GM18520 (cell line): ENCODE data around the gene TMEM87B.

ENCODE experiments used
- ATAC-seq: cut with Tn5 transposase; IDR thresholded peaks from one replicate; pipeline ENCODE4 v1.9.1; 2021; ENCODE audit not compliant: unreplicated experiment

The TMEM87B gene

GRCh38 chr2:112054847-112055729 is at the start of gene TMEM87B:
TSS of gene TMEM87B (plus strand) at chr2:112055269. CDS start at chr2:112055592, 323 bp downstream.
- ATAC-seq, result peak; percentile 39

- no peak for ATAC-seq
These were observed 49.5 kb upstream of the TMEM87B start for GRCh38 chr2:112005406-112006075.

GRCh38 chr2:112006076-112006410 is 49.0 kb upstream of the TMEM87B start:
- ATAC-seq, result no peak

GRCh38 chr2:112007493-112007892 is 47.6 kb upstream of the TMEM87B start:
- no peak for ATAC-seq

- ATAC-seq, result no peak
These were observed 46.1 kb upstream of the TMEM87B start for GRCh38 chr2:112008910-112009485.

- no peak for ATAC-seq
These were observed 44.3 kb upstream of the TMEM87B start for GRCh38 chr2:112010751-112011150.

- no peak for ATAC-seq
These were observed 42.5 kb upstream of the TMEM87B start for GRCh38 chr2:112012556-112012955.

GRCh38 chr2:112018846-112019245 is 36.2 kb upstream of the TMEM87B start:
- ATAC-seq, result no peak

GRCh38 chr2:112019569-112019982 is 35.5 kb upstream of the TMEM87B start:
- ATAC-seq, result no peak

GRCh38 chr2:112020561-112020960 is 34.5 kb upstream of the TMEM87B start:
- no peak for ATAC-seq

- ATAC-seq, result no peak
These were observed 33.8 kb upstream of the TMEM87B start for GRCh38 chr2:112021290-112021689.

GRCh38 chr2:112021781-112022231 is 33.3 kb upstream of the TMEM87B start:
- ATAC-seq, result no peak

- ATAC-seq, result no peak
These were observed 31.4 kb upstream of the TMEM87B start for GRCh38 chr2:112023707-112024106.

- no peak for ATAC-seq
These were observed 30.8 kb upstream of the TMEM87B start for GRCh38 chr2:112024231-112024630.

GRCh38 chr2:112024896-112025491 is 30.1 kb upstream of the TMEM87B start:
- ATAC-seq, result no peak

- no peak for ATAC-seq
These were observed 28.6 kb upstream of the TMEM87B start for GRCh38 chr2:112026509-112026908.

GRCh38 chr2:112027767-112028166 is 27.3 kb upstream of the TMEM87B start:
- no peak for ATAC-seq

GRCh38 chr2:112029164-112029563 is 25.9 kb upstream of the TMEM87B start:
- no peak for ATAC-seq

GRCh38 chr2:112031473-112032223 is 23.4 kb upstream of the TMEM87B start:
- no peak for ATAC-seq

GRCh38 chr2:112032224-112032586 is 22.9 kb upstream of the TMEM87B start:
- ATAC-seq, result no peak
